Thyroid gland (tissue), 4 donors: Measurements from ENCODE around the gene KAZN. TPM values are rescaled to one million over a fixed set of nuclear protein-coding genes. Genes with fewer than 3 reads are reported as not detected.

ENCODE experiments used
- DNase-seq, 2 donors: peaks; one replicate each; pipeline ENCODE4 v3.0.0-alpha.2; 2019
- H3K27ac ChIP-seq, 3 donors: fragments of 200-600 bp; sonication (generic); 1 replicate in 2 of 3; 2 replicates in 1 of 3; pipeline ENCODE4 v1.5.1; 2016 to 2019; ENCODE audit warnings: mild to moderate bottlenecking in 1 of 3, moderate library complexity in 1 of 3
- H3K27me3 ChIP-seq: fragments of 200-600 bp; sonication (generic); one replicate; pipeline ENCODE4 v1.5.1; 2019
- H3K36me3 ChIP-seq, 2 donors: fragments of 200-600 bp; sonication (generic); one replicate each; pipeline ENCODE4 v1.5.1; 2016 to 2019
- H3K4me1 ChIP-seq, 2 donors: fragments of 200-600 bp; sonication (generic); one replicate each; pipeline ENCODE4 v1.5.1; 2017 to 2019
- H3K4me3 ChIP-seq, 3 donors: fragments of 200-600 bp; sonication (generic); replicated peaks in 1 of 3; 1 replicate in 2 of 3; 2 replicates in 1 of 3; pipeline ENCODE4 v1.5.1; 2016; ENCODE audit warnings: mild to moderate bottlenecking in 1 of 3
- H3K9me3 ChIP-seq: fragments of 200-600 bp; sonication (generic); one replicate; pipeline ENCODE4 v1.5.1; 2017
- POLR2A ChIP-seq, 2 donors: fragments of 450-650 bp; IDR thresholded peaks; one replicate each; pipeline ENCODE4 v1.6.1; 2017; ENCODE audit warnings: antibody characterized with exemption in 2 of 2, mild to moderate bottlenecking in 2 of 2, moderate library complexity in 1 of 2
- WGBS, 2 donors: methylation state at CpG; one replicate each; pipeline ENCODE4 v1.1.5; 2017; 5-methylcytosine and 5-hydroxymethylcytosine counted together
- intact Hi-C: fragments of 100-400 bp; cut with DNase I; formaldehyde crosslinking; loops from one replicate; pipeline ENCODE4 v1.15.1; 2023
- total RNA-seq, 4 donors: library from RNA; depleted of rRNA; stranded (reverse); fragments of >200 nt; gene quantifications; one replicate each; pipeline ENCODE4 v1.2.3, GENCODE V29; 2016
- TF ChIP-seq, protein P1 (sequence below), 6 experiments: fragments of 200-600 bp in 3 of 6; fragments of 450-650 bp in 3 of 6; sonication (generic) in 3 of 6; IDR thresholded peaks; one replicate each; pipeline ENCODE4 v1.5.1; 2016 to 2019; ENCODE audit warnings: antibody characterized with exemption in 6 of 6, mild to moderate bottlenecking in 2 of 6, inconsistent platforms in 1 of 6, moderate library complexity in 1 of 6

The KAZN gene
- total RNA-seq, 4 donors from 2014 or later: 14.8 to 28.6 (median 18.2) TPM

DNA sequence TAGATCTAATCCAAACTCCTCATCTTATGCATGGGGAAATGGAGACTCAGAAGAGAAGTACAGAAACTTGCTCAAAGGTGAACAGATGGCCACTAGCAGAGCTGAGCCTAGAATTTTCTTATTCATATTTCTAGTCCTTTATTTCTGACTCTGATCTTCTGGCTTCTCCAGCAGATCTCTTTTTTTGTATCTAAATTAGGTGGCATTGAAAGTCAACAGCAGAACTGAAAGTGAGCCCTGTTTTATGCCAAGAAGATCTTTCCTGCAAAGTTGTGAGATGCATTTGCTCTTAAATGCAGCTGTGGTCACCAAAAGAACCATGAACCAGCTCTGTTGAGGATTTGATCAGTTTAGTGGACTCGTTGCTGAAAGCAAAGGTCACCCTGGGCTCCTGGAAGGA lies 75.5 kb downstream of the KAZN start:
- no peak overlapping the region for H3K4me3 ChIP-seq
- no peaks in the 10 kb centered on the region for H3K9me3 ChIP-seq
- no peaks in the 10 kb centered on the region for H3K36me3 ChIP-seq
- H3K4me1 ChIP-seq: peaks cover 0 to 4% of the 10 kb centered on the region in 2 donors
- WGBS, 2 donors: 77 to 79% methylated on average over 1 of the region's 1 CpG
- TF ChIP-seq, protein P1, sequence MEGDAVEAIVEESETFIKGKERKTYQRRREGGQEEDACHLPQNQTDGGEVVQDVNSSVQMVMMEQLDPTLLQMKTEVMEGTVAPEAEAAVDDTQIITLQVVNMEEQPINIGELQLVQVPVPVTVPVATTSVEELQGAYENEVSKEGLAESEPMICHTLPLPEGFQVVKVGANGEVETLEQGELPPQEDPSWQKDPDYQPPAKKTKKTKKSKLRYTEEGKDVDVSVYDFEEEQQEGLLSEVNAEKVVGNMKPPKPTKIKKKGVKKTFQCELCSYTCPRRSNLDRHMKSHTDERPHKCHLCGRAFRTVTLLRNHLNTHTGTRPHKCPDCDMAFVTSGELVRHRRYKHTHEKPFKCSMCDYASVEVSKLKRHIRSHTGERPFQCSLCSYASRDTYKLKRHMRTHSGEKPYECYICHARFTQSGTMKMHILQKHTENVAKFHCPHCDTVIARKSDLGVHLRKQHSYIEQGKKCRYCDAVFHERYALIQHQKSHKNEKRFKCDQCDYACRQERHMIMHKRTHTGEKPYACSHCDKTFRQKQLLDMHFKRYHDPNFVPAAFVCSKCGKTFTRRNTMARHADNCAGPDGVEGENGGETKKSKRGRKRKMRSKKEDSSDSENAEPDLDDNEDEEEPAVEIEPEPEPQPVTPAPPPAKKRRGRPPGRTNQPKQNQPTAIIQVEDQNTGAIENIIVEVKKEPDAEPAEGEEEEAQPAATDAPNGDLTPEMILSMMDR (IDR thresholded peaks at IDR 0.05): no peak
- no peak for TF ChIP-seq POLR2A (IDR thresholded peaks at IDR 0.05)
- H3K27ac ChIP-seq: no peak overlapping the region
- no peak for DNase-seq
- intact Hi-C loops: no loop called here
- no peaks in the 10 kb centered on the region for H3K27me3 ChIP-seq

DNA sequence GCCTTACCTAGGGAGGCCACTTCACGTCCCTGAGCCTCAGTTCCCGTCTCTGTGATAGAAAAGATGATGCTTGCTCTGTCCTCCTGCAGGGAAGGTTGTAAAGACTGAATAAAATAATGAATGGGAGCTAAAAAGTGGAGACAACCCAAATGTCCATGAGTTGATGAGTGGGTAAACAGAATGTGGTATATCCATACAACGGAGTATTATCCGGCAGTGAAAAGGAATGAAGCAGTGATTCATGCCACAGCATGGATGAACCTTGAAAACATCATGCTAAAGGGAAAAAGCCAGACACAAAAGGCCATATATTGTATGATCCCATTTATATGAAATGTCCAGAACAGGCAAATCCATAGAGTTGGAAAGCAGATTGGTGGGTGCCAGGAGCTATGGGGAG lies 77.9 kb downstream of the KAZN start:
- H3K27ac ChIP-seq: no peak overlapping the region
- TF ChIP-seq, protein P1 (IDR thresholded peaks at IDR 0.05): no peak
- TF ChIP-seq POLR2A (IDR thresholded peaks at IDR 0.05): no peak
- WGBS, 2 donors: 79 to 97% methylated on average over 4 of the region's 4 CpGs
- no peak overlapping the region for H3K4me3 ChIP-seq
- peaks cover 0 to 4% of the 10 kb centered on the region in 2 donors for H3K4me1 ChIP-seq
- no peaks in the 10 kb centered on the region for H3K9me3 ChIP-seq
- no peaks in the 10 kb centered on the region for H3K36me3 ChIP-seq
- no peak for DNase-seq
- no peaks in the 10 kb centered on the region for H3K27me3 ChIP-seq
- intact Hi-C loops: no loop called here

DNA sequence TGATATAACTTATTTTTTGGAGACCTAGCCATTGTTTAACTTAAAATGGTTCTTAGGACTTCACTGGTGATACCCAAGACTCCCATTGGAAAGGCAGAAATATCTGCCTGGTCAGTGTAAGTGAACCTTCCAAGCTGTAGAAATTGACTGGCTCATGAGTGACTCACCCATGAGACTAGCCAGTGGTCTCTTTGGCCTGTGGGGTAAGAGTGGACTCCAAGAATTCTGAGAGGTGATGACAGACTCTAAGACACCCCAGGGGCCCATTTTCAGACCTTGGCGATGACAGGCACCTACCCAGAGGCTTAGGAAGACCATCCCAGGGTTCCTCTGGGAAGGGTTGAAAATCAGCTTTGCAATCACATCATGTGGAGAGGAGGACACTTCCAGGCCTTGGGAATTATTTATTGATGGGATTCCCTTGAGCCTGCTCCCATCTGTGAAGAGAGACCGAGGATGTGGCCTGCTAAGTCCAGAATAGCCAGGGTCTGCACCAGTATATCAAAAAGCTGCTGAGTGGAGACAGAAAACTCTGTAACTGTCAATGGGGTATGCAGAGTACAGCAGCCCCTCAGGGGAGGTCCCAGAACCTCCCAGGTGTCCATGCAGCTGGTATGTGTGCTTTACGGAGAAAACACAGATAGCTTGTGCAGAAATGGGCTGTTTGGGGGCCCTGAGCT lies 78.9 kb downstream of the KAZN start:
- WGBS, 2 donors: 89 to 93% methylated on average over 3 of the region's 3 CpGs
- Histone ChIP-seq H3K27ac (no peak overlapping the region), H3K9me3 (no peaks in the 10 kb centered on the region), H3K4me3 (no peak overlapping the region), H3K27me3 (no peaks in the 10 kb centered on the region), H3K36me3 (no peaks in the 10 kb centered on the region), H3K4me1 (peaks cover 0 to 4% of the 10 kb centered on the region in 2 donors)
- TF ChIP-seq, protein P1 (IDR thresholded peaks at IDR 0.05): no peak
- TF ChIP-seq POLR2A (IDR thresholded peaks at IDR 0.05): no peak
- no peak for DNase-seq
- intact Hi-C loops: no loop called here

DNA sequence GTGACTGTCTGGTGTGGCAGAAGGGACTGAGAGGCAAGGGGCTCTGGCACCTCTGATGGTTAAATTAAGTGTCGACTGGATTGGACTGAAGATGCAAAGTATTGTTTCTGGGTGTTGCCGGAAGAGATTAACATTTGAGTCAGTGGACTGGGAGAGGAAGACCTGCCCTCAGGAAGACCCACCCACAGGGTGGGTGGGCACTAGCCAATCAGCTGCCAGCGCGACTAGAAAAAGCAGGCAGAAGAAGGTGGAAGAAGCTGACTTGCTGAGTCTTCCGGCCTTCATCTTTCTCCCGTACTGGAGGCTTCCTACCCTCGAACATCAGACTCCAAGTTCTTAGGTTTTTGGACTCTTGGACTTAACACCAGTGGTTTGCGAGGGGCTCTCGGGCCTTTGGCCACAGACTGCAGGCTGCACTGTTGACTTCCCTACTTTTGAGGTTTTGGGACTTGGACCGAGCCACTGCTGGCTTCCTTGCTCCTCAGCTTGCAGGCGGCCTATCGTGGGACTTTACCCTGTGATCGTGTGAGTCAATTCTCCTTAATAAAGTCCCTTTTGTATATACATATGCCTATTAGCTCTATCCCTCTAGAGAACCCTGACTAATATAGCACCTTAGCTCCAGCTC lies 79.6 kb downstream of the KAZN start:
- 81 to 82% methylated on average over 13 of the region's 13 CpGs for WGBS, 2 donors
- DNase-seq: no peak
- Histone ChIP-seq H3K4me3 (no peak overlapping the region), H3K27me3 (no peaks in the 10 kb centered on the region), H3K27ac (no peak overlapping the region), H3K36me3 (no peaks in the 10 kb centered on the region), H3K4me1 (peaks cover 0 to 4% of the 10 kb centered on the region in 2 donors), H3K9me3 (no peaks in the 10 kb centered on the region)
- TF ChIP-seq, protein P1 (IDR thresholded peaks at IDR 0.05): no peak
- TF ChIP-seq POLR2A (IDR thresholded peaks at IDR 0.05): no peak
- intact Hi-C loops: no loop called here

DNA sequence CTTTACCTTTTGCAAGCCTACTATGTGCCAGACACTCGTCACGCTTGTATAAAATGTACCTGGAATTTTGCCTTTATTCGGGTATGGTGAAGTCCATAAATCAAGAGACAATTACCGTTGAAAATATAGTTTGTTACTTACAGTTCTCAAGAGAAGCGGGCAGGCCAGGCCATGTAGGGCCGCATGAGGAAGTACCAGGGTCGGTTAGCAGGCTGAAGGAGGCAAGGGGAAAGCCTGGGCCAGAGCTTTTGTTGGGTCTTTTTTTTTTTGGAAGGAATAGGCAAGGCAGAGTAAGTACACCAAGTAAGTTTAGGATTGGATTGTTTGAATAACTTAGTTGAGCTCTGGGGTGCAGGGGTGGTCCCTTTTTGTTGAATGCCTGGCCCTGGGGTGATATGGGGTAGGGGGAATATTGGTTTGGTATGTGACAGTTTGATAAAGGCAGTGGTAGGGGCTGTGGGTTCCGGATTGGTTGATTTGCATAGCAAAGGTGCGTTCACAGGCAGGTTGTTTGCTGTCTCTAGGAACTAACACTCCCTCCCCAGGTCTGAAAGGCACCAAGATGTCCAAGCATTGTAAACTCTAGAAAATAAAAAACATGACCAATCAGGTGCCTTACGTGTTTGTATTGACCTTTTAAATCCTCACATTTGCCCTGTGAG lies 80.7 kb downstream of the KAZN start:
- intact Hi-C loops: no loop called here
- Histone ChIP-seq H3K27ac (no peak overlapping the region), H3K4me1 (peaks cover 0 to 4% of the 10 kb centered on the region in 2 donors), H3K27me3 (no peaks in the 10 kb centered on the region), H3K4me3 (no peak overlapping the region), H3K9me3 (no peaks in the 10 kb centered on the region), H3K36me3 (no peaks in the 10 kb centered on the region)
- no peak for TF ChIP-seq POLR2A (IDR thresholded peaks at IDR 0.05)
- TF ChIP-seq, protein P1 (IDR thresholded peaks at IDR 0.05): no peak
- DNase-seq: no peak
- WGBS, 2 donors: 85 to 91% methylated on average over 10 of the region's 10 CpGs
